ENCODE results near the gene MCEMP1. TPM values are rescaled to one million over a fixed set of nuclear protein-coding genes. Genes with fewer than 3 reads are reported as not detected.

The MCEMP1 gene
- total RNA-seq, 1 donor from 2014 or later: not detected

DNA sequence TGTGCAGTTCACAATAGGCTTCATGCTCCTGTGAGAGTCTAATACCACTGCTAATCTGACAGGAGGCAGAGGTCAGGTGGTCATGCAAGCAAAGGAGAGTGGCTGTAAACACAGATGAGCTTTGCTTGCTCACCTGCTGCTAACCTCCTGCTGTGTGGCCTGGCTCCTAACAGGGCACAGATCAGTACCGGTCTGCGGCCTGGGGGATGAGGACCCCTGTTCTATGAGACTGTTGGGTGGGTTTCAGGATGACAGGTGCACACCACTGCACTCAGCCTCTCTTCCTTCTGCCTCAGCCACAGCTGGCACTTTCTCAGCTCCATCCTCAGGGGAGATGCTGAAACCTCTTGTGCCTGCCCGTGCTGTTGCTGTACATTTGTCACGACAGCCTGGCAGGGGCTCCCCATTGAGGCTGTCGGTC is 45.4 kb downstream of the MCEMP1 start:
- Histone ChIP-seq H2AFZ (ENCODE audit: low read depth, low read length) (no peak overlapping the region), H3K27me3 (ENCODE audit: insufficient read depth, low read length) (peaks cover 2% of the 10 kb centered on the region), H3K4me1 (ENCODE audit: insufficient read depth, low read length) (no peaks in the 10 kb centered on the region), H4K20me1 (ENCODE audit: insufficient read depth, low read length) (no peaks in the 10 kb centered on the region), H3K4me3 (ENCODE audit: insufficient read depth, low read depth, low read length) (no peak overlapping the region), H3K9me3 (ENCODE audit: insufficient read depth, low read depth, low read length) (no peaks in the 10 kb centered on the region), H3K27ac (ENCODE audit: low read depth, low read length) (no peak overlapping the region), H3K36me3 (ENCODE audit: insufficient read depth, low read length) (no peaks in the 10 kb centered on the region), H3K9ac (ENCODE audit: low read length) (no peak overlapping the region), H3K79me2 (ENCODE audit: insufficient read depth, low read length) (no peaks in the 10 kb centered on the region), H3K4me2 (ENCODE audit: low read length) (no peak overlapping the region)
- Mint-ChIP-seq H3K9me3 (ENCODE audit: unreplicated experiment) (peaks cover 2% of the 10 kb centered on the region), H3K27me3 (ENCODE audit: low read depth, unreplicated experiment) (peaks cover 51% of the 10 kb centered on the region), H3K27ac (ENCODE audit: unreplicated experiment) (no peak overlapping the region), H3K36me3 (ENCODE audit: low read depth, unreplicated experiment) (no peaks in the 10 kb centered on the region), H3K4me3 (ENCODE audit: unreplicated experiment) (no peak overlapping the region), H3K4me1 (ENCODE audit: low read depth, unreplicated experiment) (no peaks in the 10 kb centered on the region)
- DNase-seq (ENCODE audit: low read depth) (no peak), FAIRE-seq (no peak)
- TF ChIP-seq, protein P1, sequence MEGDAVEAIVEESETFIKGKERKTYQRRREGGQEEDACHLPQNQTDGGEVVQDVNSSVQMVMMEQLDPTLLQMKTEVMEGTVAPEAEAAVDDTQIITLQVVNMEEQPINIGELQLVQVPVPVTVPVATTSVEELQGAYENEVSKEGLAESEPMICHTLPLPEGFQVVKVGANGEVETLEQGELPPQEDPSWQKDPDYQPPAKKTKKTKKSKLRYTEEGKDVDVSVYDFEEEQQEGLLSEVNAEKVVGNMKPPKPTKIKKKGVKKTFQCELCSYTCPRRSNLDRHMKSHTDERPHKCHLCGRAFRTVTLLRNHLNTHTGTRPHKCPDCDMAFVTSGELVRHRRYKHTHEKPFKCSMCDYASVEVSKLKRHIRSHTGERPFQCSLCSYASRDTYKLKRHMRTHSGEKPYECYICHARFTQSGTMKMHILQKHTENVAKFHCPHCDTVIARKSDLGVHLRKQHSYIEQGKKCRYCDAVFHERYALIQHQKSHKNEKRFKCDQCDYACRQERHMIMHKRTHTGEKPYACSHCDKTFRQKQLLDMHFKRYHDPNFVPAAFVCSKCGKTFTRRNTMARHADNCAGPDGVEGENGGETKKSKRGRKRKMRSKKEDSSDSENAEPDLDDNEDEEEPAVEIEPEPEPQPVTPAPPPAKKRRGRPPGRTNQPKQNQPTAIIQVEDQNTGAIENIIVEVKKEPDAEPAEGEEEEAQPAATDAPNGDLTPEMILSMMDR (IDR thresholded peaks at IDR 0.05; ENCODE audit: insufficient read depth, low read depth, low read length): no peak
- TF ChIP-seq EZH2 (IDR thresholded peaks at IDR 0.05; ENCODE audit: insufficient read depth, low read length): no peak

DNA sequence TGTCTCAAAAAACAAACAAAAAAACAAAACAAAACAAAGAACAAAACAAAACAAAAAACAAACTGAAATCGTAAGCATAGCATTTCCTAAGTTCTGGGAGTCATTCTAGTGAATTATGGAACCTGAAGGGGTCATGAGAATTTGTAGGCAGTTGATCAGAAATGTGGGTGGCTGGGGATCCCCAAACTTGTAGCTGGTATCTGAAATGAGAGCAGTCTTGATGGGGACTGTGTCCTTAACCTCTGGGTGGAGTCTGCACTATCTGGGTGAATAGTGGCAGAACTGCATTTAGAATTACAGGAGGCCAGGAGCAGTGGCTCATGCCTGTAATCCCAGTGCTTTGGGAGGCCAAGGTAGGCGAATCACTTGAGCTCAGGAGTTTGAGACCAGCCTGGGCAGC is 48.9 kb downstream of the MCEMP1 start:
- no peak for FAIRE-seq
- no peaks in the 10 kb centered on the region for H4K20me1 ChIP-seq (ENCODE audit: insufficient read depth, low read length)
- no peaks in the 10 kb centered on the region for H3K4me1 ChIP-seq (ENCODE audit: insufficient read depth, low read length)
- H3K27me3 ChIP-seq (ENCODE audit: insufficient read depth, low read length): peaks cover 18% of the 10 kb centered on the region
- no peaks in the 10 kb centered on the region for H3K79me2 ChIP-seq (ENCODE audit: insufficient read depth, low read length)
- no peaks in the 10 kb centered on the region for H3K36me3 ChIP-seq (ENCODE audit: insufficient read depth, low read length)
- no peak overlapping the region for H3K27ac ChIP-seq (ENCODE audit: low read depth, low read length)
- TF ChIP-seq, protein P1 (IDR thresholded peaks at IDR 0.05; ENCODE audit: insufficient read depth, low read depth, low read length): no peak
- no peak for TF ChIP-seq EZH2 (IDR thresholded peaks at IDR 0.05; ENCODE audit: insufficient read depth, low read length)
- no peak overlapping the region for H3K9ac ChIP-seq (ENCODE audit: low read length)
- DNase-seq (ENCODE audit: low read depth): no peak
- H3K4me1 Mint-ChIP-seq (ENCODE audit: low read depth, unreplicated experiment): no peaks in the 10 kb centered on the region
- no peak overlapping the region for H2AFZ ChIP-seq (ENCODE audit: low read depth, low read length)
- no peak overlapping the region for H3K4me3 ChIP-seq (ENCODE audit: insufficient read depth, low read depth, low read length)
- H3K9me3 Mint-ChIP-seq (ENCODE audit: unreplicated experiment): peaks cover 5% of the 10 kb centered on the region
- H3K4me3 Mint-ChIP-seq (ENCODE audit: unreplicated experiment): no peak overlapping the region
- no peak overlapping the region for H3K4me2 ChIP-seq (ENCODE audit: low read length)
- H3K27me3 Mint-ChIP-seq (ENCODE audit: low read depth, unreplicated experiment): peaks cover 65% of the 10 kb centered on the region
- H3K9me3 ChIP-seq (ENCODE audit: insufficient read depth, low read depth, low read length): no peaks in the 10 kb centered on the region
- no peaks in the 10 kb centered on the region for H3K36me3 Mint-ChIP-seq (ENCODE audit: low read depth, unreplicated experiment)
- no peak overlapping the region for H3K27ac Mint-ChIP-seq (ENCODE audit: unreplicated experiment)

DNA sequence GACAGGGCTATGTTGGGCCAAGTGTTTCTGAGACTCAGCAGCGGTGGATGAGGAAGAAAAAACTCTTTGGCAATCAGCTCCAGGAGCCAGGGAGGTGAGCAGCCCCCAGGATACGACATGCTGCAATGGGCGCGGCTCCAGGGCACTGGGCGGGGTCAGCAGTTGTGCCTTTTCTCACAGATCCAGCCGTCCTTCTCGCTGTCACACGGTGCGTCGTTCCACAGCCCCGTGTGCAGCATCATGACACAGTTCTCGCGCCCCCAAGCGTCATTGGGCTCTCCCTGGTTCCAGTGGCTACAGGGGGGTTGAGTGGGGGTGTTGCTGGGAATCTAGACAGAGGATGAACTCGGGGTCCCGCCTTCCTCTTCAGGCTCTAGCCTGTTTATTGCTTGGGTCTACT is 52.3 kb downstream of the MCEMP1 start:
- no peaks in the 10 kb centered on the region for H3K36me3 ChIP-seq (ENCODE audit: insufficient read depth, low read length)
- H3K27ac Mint-ChIP-seq (ENCODE audit: unreplicated experiment): no peak overlapping the region
- H3K79me2 ChIP-seq (ENCODE audit: insufficient read depth, low read length): no peaks in the 10 kb centered on the region
- no peak overlapping the region for H3K4me2 ChIP-seq (ENCODE audit: low read length)
- H3K4me3 ChIP-seq (ENCODE audit: insufficient read depth, low read depth, low read length): no peak overlapping the region
- FAIRE-seq (no peak), DNase-seq (ENCODE audit: low read depth) (no peak)
- peaks cover 5% of the 10 kb centered on the region for H3K9me3 Mint-ChIP-seq (ENCODE audit: unreplicated experiment)
- no peaks in the 10 kb centered on the region for H4K20me1 ChIP-seq (ENCODE audit: insufficient read depth, low read length)
- no peaks in the 10 kb centered on the region for H3K36me3 Mint-ChIP-seq (ENCODE audit: low read depth, unreplicated experiment)
- H3K9ac ChIP-seq (ENCODE audit: low read length): no peak overlapping the region
- no peaks in the 10 kb centered on the region for H3K4me1 Mint-ChIP-seq (ENCODE audit: low read depth, unreplicated experiment)
- H2AFZ ChIP-seq (ENCODE audit: low read depth, low read length): no peak overlapping the region
- H3K27me3 Mint-ChIP-seq (ENCODE audit: low read depth, unreplicated experiment): peaks cover 64% of the 10 kb centered on the region
- no peak for TF ChIP-seq EZH2 (IDR thresholded peaks at IDR 0.05; ENCODE audit: insufficient read depth, low read length)
- TF ChIP-seq, protein P1 (IDR thresholded peaks at IDR 0.05; ENCODE audit: insufficient read depth, low read depth, low read length): no peak
- peaks cover 16% of the 10 kb centered on the region for H3K27me3 ChIP-seq (ENCODE audit: insufficient read depth, low read length)
- no peak overlapping the region for H3K27ac ChIP-seq (ENCODE audit: low read depth, low read length)
- H3K4me1 ChIP-seq (ENCODE audit: insufficient read depth, low read length): no peaks in the 10 kb centered on the region
- H3K4me3 Mint-ChIP-seq (ENCODE audit: unreplicated experiment): no peak overlapping the region
- no peaks in the 10 kb centered on the region for H3K9me3 ChIP-seq (ENCODE audit: insufficient read depth, low read depth, low read length)

Other genes with a start within 250 kb of the MCEMP1 start
- gene PEX11G, start 188.1 kb upstream of the MCEMP1 start, total RNA-seq: 1.7 and 2.2 TPM in 2 replicates
- 39.8 and 41.1 TPM in 2 replicates for gene ZNF358, start 161.0 kb upstream of the MCEMP1 start, total RNA-seq
- gene MCOLN1, start 154.5 kb upstream of the MCEMP1 start, total RNA-seq: 26.2 and 27.5 TPM in 2 replicates
- 81.9 and 90.2 TPM in 2 replicates for gene PNPLA6, start 141.4 kb upstream of the MCEMP1 start, total RNA-seq
- gene CAMSAP3, start 81.2 kb upstream of the MCEMP1 start, total RNA-seq: 2.8 and 4.1 TPM in 2 replicates
- 28.1 and 30.4 TPM in 2 replicates for gene XAB2, start 47.5 kb upstream of the MCEMP1 start, total RNA-seq
- 94.1 and 95.8 TPM in 2 replicates for gene PET100, start 47.3 kb upstream of the MCEMP1 start, total RNA-seq
- gene PCP2, start 43.4 kb upstream of the MCEMP1 start, total RNA-seq: not detected in 2 replicates
- 48.6 and 49.6 TPM in 2 replicates for gene STXBP2, start 40.0 kb upstream of the MCEMP1 start, total RNA-seq
- gene RETN, start 8.0 kb upstream of the MCEMP1 start, total RNA-seq: not detected in 2 replicates
- gene TRAPPC5, start 3.7 kb downstream of the MCEMP1 start, total RNA-seq: 110 and 121 TPM in 2 replicates
- gene FCER2, start 25.0 kb downstream of the MCEMP1 start, total RNA-seq: not detected in 2 replicates
- not detected in 2 replicates for gene CLEC4G, start 55.0 kb downstream of the MCEMP1 start, total RNA-seq
- gene CD209, start 70.4 kb downstream of the MCEMP1 start, total RNA-seq: not detected in 2 replicates
- gene CLEC4M, start 86.2 kb downstream of the MCEMP1 start, total RNA-seq: not detected in 2 replicates
- 22.1 and 25.7 TPM in 2 replicates for gene EVI5L, start 153.1 kb downstream of the MCEMP1 start, total RNA-seq
- gene PRR36, start 197.3 kb downstream of the MCEMP1 start, total RNA-seq: 0.55 and 1.3 TPM in 2 replicates
- gene LRRC8E, start 211.4 kb downstream of the MCEMP1 start, total RNA-seq: 6.5 and 6.6 TPM in 2 replicates
- gene MAP2K7, start 226.8 kb downstream of the MCEMP1 start, total RNA-seq: 20.9 and 22.9 TPM in 2 replicates
- gene TGFBR3L, start 237.7 kb downstream of the MCEMP1 start, total RNA-seq: 2.8 and 4.6 TPM in 2 replicates
- gene SNAPC2, start 243.2 kb downstream of the MCEMP1 start, total RNA-seq: 14.7 and 15.2 TPM in 2 replicates
- 49.5 and 55.9 TPM in 2 replicates for gene CTXN1, start 249.0 kb downstream of the MCEMP1 start, total RNA-seq

Data from astrocyte (in vitro differentiated cells and primary cell).